Stimulated activated CD4-positive, alpha-beta T cell treated with anti-CD3 and anti-CD28 coated beads, TNF-alpha, amount 100 ng/mL, for 48 hours (primary cell): ENCODE data around the gene TUFM.

Experiments used
- DNase-seq, 3 donors: peaks; one replicate each; pipeline ENCODE4 v3.0.0-alpha.2; 2020; ENCODE audit warnings: low read depth in 3 of 3

TUFM gene

GRCh38 chr16:28802235-28803019 lies 43.7 kb downstream of the TUFM start:
- DNase-seq = peak; percentile 42 to 77 (median 68)
